HG02840 (cell line): ENCODE measurements around the gene SPDEF.

Experiments used
- ATAC-seq: cut with Tn5 transposase; IDR thresholded peaks from one replicate; pipeline ENCODE4 v1.9.1; 2021; ENCODE audit warnings: mild to moderate bottlenecking, moderate library complexity, moderate number of reproducible peaks; ENCODE audit not compliant: unreplicated experiment, low FRiP score

SPDEF gene

DNA sequence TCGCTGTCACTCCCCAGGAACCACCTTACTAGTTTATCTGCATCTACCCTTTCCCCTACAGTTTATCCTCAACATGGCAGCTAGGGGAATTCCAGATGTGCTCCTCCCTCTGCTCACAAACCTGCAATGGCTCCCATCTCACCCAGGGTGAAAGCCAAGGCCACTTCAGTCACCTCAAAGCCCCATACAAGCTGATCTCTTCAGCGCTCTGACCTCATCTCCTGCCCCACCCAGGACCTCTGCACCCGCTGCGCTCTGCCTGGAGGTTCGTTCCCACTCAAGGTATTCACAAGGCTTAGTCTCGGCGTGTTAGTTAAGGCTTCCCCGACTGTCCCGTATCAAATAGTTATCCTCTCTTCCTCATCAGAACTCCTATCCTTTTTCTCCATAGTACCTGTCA, 28.6 kb upstream of the SPDEF start:
- no peak for ATAC-seq

DNA sequence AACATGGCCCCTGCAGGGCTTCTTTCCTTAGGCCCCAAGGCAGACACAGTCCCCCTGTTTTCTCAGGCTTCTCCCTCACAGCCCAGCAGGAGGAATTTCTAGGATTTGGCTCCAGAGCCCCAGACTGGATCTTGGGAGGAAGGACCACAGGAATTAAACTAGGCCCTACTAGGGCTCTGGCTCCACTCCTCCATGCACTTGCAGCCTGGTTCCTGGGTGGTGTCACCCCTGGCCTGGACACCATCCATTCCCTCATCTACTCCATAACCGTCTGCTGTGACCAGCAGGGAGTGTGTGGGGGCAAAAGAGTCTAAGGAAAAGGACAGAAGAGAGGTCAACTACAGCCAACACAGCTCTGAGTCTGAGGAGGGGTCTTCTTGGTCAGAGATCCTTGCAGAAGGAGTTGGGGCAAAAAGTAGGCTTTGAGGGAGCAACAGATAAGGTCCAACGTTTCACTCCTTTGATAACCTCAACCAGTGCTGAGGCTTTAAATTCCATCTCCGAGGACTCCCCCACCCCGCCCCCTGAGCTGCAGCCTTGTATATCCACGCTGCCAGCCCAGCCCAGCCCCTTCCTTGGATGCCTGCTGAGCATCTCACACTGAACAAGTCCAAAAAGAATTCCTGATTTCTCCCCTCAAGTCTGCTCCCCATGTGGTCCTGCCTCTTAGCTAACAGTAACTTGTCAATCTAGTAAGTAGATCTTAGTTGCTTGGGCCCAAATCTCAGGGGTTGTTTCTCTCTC, 27.9 kb upstream of the SPDEF start:
- no peak for ATAC-seq

DNA sequence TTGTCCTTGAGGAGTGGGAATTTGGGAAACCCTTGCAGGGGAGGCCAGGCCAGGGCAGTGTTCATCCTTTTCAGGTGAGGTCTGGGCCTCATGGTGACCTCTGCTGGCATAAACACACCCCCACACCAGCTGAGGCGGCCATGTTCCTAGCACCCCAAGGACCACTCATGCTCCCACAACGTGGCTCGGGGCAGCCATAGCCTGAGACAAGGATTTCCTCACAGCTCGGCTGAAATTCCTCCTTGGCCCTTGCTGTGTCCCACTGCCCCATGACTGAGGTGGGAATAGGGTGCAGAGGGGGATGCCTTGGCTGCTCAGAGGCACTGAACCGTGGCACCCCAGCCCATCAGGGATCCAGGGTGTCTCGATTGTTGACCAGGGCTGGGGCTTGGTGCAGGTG, 27.3 kb upstream of the SPDEF start:
- ATAC-seq: no peak

DNA sequence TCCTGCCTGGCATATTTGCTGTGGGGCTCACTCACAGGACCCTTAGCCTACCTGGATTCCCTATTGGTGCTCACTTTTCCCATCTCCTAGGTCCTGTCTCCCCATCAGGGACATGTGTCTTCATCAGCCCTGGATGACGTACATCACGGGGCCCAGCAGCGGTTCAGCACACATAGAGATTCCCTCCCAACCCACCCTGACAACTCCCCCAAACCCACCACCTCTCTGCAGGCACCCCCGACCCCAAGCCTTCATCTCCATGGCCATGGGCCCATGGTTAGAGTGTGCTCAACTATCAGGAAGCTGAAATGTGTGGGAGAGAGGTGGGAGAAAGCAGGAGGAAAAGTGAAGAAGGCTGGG, 25.4 kb upstream of the SPDEF start:
- no peak for ATAC-seq

DNA sequence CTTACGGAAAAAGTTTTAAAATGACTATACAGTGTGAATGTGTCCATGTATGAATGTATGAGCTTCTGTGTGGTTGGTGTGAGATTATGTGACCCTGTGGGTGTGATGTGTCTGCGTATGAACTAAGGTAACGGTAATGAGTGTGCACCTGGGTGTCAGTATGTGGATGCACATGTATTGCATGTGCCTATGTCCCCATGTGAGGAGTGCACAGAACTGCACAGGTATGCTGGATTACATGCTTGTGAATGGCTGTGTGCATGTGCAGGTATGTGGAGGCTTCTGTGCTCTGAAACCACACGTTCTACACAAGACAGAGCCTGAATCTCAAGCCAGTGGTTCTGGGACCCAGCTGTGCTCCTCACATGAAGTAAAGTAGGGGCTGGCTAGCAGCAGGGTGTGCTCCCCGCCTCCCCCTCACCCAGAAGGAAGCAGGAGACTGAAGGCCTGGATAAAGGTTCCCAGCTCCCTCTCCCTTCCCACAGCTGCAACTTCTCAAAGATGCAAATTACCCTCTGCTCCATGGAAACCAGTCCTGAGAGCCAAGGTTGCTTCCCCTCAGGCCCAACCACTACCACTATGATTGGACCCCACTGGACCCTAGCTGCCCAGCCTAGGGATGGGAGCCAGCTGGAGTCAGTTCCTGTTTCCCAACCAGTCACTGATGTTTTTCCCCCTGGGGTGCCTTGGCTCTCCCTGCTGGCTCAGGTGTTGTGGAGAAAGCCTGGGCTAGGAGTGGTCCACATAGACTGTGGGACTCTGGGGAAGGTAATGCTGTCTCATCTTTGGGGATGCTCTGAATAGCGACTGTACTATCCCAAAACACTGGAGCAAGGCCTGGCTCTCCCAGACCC, 24.8 kb upstream of the SPDEF start:
- no peak for ATAC-seq

DNA sequence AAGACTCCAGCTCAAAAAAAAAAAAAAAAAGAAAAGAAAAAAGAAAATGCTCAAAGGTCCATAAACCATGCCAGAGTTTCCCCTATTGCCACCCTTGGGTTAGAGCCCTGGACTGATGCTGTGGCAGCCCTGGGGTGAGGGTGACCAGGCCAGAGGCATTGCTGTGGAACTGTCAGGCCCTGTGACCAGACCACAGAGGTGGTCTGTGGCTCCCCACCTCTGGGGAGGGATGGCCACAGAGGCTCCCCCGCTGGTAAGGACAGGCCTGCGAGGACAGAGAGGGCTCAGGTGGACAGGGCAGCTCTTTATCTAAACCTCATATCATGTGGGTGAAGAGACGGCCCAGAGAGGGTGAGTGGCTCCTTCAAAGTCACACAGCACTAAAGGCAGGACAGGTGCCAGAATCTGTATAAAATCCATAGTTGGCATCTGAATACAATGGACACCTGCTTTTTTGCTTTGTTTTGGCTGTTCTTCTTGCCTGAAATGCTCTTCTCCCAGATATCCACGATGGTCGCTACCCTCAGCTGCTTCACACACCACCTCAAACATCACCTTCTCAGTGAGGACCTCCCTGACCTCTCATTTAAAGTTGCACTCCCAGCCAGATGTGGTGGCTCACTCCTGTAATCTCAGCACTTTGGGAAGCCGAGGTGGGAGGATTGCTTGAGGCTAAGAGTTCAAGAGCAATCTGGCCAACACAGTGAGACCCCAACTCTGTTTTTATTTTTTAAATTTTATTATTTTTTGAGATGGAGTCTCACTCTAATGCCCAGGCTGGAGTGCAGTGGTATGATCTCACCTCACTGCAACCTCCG, 22.5 kb upstream of the SPDEF start:
- ATAC-seq: no peak

DNA sequence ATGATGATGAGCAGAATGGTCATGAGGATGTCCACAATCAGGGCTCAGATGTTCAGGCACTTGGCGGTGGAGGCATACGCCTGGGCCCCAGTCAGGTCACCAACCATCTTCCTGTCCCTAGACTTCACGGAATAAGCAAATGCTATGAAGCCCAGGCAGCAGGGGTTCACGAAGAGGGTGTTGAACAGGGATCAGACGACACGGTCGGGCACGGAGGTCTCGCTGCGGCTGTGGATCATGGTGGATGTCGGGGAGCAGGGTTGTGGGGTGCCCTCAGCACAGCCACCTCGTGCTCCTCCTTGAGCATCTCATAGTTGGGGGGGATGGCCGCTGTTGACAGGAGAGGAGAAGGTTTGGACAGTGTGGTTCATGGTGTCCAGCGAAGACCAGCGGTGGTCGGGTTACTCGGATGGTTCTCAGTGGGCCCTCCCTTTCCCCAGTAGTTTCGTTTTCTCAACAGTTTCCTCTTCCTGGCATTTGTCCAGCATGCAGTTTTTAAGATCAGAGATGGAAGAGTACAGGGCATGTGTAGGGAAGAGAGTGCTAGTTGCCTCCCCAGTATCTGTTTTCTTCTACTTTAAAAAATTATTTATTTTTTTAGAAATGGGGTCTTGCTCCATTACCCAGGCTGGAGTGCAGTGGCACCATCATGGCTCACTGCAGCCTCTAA, 20.3 kb upstream of the SPDEF start:
- ATAC-seq: no peak

DNA sequence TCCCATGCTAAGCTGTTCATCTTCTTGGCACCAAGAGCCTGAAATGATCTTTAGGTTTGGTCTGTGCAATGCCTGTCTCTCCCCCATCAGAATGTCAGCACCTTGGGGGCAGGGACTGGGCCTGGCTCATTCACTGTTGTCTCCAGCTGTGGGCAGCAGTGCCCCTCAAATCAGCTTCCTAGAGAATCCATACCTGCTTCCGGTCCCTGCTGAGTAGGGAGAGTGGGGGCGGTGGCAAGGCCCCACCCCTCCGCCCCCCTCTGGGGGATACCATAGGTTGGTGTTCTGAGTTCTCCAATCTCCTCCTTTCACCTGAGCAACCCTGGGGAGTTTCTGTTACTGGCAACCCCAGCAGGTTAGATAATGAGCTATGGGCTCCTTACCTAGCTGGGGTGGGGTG, 19.2 kb upstream of the SPDEF start:
- no peak for ATAC-seq

DNA sequence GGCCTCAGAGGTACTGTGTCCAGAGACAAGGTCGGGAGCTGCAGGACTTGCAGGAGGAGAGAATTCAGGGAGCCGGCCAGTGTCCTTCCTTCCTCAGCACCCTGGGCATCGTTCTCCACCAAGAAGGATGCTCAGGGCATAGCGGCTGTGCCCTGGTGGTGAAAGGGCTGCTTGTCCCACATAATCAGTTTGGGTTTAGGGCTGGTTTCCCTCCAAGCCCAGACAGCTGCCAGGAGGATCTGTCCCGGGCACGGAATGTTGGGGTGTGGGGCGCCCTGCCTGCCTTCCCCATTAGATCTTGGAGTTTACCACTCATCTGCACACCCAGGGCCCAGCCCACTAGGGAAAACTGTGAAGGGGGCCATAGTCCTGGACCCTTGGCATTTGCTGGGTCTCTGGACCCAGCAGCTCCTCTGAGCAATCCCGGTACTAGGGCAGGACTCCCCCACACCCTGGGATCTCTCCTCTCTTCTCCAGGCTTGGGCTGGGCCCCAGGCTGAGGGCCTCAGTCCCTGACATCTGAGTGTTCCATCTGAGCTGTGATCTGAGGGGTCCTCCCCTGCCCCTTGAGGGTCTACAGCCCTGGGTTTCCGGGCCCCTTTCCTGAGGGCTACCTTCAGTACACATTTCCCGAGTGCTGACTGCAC, 18.6 kb upstream of the SPDEF start:
- ATAC-seq: no peak

DNA sequence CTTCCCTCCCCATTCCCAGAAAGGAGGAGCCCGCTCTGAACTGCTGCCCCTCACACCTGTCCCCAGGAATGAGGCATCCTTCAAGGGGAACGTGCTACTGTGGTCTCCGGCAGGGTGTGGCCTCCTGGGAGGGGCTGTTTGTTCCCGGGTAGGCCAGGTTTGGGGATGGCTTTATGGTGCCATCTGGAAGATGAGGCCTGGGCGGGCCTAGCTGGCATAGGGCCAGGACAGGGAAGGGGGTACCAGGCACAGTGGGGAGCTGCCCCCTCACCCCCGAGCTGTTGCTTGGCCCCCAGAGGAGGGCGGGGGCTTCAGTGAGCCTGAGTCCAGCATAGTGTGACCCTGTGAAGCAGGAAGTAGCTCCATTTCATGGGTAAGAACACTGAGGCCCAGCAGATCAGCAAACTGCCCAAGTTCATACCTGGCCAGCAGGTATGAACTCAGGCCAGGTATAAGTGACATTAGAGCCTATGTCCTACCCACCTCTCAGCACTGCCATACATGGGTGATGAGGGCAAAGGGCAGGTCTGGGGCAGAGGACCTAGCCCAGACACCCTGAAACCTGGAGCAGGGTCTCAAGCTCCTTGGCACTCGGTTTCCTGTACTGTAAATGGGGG, 17.5 kb upstream of the SPDEF start:
- no peak for ATAC-seq

DNA sequence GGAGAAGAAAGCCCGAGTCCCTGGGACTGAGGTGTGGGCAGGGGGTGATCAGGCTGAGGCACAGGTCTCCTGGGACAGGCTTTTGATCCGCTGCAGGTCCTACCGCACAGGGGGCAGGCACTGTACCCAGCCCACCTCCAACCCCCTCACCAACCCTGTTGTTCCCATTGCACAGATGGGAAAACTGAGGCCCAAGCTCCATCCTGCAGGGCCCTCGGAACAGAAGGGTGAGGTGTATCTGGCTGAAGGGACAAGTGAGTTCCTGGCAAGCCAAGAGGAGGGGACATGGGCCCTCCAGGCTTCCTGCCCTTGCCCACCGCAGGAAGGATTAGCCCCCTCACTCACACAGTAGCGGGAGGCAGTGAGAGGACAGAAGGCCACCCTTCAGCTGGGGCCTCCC, 16.5 kb upstream of the SPDEF start:
- ATAC-seq: no peak

DNA sequence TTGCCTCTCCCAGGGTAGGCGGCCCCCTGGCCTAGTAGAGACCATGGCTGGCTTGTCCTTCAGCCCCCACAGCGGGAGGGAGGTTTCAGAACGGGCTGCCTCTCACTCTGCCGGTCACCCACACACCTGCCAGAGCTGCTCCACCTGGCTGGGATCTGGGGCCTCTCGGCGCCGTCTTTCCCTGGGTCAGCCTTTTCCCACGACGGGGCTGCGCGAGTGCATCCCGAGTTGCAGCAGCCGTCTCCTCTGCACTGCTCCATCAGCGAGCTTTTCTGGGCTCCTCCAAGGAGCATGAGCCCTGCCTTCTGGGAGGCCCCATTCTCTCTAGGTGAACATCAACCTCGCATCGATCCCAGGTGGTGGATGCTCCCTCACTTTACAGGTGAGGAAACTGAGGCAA, 15.9 kb upstream of the SPDEF start:
- ATAC-seq: no peak

DNA sequence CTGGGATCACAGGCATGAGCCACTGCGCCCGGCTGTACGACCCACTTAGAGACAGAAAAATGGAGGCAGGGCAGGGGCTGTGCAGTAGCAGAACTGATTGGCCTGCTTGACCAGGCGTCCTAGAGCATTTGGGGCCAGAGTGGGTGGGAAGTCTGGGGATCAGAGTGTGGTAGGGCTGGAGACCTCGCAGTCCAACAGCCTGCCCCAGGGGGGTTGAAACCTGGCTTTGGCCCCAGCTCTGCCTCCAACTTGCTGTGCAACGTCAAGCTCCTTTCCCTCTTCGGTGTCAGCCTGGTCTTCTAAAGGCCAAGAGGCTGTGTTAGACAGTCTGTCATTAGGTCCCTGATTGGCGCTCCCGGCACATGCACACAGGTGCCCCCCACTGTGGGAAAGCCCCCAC, 15.3 kb upstream of the SPDEF start:
- no peak for ATAC-seq

DNA sequence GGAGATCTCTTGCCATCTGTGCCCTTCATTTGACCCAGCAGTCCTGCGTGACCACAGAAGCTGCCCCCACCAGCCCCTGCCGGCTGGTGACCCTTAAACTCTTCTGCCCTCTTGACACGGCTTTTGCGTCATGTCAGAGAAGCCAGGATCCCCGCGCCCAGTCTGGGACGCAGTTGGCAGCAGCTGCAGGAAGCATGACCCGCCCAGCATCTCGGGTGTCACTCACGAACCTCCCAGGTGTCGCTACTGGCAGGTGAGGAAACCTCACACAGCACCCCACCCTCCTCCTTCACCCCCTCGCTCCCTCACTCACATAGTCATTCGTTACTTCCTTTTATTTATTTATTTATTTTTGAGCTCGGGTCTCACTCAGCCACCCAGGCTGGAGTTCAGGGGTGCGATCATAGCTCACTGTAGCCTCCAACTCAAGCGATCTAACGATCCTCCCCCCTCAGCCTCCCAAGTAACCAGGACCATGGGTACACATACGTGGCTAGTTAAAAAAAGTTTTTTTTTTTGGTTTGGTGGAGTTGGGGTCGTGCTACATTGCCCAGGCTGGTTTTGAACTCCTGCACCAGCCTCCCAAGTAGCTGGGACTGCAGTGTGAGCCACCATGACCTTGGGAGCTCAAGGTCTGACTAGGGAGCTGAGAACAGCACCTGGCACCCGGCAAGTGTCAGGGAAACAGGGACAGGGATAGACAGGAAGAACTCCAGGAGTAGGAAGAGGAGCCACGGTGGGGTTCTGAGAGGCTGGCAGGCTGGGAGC, 14.1 kb upstream of the SPDEF start:
- ATAC-seq: no peak

DNA sequence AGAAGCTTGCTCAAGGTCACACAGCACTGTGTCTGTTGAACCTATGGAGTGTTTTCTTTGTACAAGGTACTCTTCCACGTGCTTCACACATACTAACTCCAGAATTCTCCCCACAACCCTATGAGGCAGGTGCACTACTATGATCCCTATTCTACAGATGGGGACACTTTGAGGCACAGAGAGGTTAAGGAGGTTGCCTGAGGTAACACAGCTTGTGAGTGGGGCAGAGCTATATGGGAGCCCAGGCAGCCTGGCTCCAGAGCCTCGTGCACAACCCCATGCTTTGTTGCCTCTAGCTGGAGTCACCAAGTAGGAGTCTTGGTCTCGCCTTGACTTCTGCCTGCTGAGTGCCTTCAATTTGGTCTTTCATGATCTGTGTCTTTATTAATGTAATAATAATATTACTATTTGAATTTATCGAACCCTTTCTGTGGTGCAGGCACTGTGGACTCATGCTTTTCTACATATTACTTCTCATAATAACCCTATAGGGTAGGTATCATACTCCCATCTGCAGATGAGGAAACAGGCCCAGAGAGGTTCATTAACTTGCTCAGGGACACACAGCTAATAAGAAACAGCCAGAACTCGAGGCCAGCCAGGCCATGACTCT, 13.3 kb upstream of the SPDEF start:
- ATAC-seq: no peak

DNA sequence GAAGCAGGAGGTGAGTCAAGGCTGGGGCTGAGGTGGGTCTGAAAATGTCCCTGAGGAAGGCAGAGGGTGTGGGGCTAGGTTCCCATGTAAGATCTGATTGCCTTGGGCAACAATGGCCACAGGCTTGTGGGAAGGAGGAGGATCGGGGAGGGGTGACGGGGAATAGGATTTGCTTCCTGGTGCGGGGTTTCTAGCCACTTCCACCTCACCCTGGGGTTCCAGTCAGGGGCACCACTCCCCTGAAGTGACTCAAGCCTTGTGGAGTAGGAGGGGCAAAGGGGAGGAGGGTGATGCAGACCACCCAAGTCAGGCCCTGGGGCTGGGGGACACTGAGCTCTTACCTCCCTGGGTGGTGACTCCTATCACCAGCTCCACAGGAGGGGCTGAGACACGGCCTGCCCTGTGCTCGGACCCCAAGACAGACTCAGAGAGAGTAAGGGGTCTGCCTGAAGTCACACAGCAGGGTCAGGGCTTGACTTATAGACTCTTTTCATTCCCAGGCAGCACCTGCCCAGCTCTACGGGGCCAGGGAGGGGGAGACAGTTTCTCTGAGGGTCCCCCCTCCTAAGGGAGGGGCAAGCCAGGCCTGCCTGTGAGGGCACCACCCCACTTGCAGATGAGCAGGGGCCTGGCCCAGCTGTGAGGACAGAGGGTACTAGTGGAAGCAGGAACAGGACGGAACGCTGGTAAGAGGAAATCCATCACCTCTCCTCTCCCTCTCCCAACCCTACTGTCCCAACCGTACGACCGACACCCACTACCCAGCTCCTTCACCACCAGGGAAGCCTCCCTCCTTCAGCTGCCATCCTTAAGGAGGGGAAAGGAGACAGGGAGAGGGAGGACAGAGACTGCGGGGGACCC, 12.4 kb upstream of the SPDEF start:
- no peak for ATAC-seq

DNA sequence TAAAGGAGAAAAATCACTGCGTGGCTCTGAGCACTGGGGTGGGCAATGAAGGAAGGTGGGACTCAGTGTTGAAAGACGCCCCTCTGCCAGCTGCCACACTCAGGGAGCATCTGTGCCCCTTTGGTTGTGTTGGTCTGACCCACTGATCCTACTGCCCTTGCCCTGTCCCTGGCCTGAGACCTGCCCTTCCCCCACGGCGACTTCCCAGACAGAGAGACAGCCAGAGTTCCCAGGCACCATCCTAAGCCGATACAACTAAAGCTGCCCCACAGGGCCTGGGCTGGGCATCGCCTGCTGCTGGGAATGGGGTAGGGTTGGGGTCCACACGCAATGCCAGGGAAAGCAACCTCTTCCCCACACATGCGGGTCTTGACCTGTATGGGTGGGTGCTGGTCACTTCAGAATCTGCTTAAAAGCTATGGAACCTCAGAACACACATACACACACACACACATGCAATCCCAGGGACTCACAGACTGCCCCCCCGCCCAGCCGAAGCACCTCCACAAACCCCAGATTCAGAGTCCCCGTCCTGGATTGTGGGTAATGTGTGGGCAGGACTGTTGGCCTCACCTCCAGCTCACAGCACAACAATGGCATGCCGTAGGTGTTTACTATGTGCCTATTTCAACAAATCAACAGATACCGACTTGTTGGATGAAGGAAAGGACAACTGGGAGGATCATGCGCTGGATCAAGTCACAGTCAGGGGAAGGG, 10.9 kb upstream of the SPDEF start:
- no peak for ATAC-seq
